Measurements from ENCODE around the gene SMCO2. TPM values are rescaled to one million over a fixed set of nuclear protein-coding genes. Genes with fewer than 3 reads are reported as not detected.

SMCO2 gene
- total and polyA plus RNA-seq, 9 of the 15 experiments (the other 6 are each of a cell fraction or from before 2014, with no cell fraction given) = not detected

GRCh38 chr12:27499377-27499776 is 52.8 kb downstream of the SMCO2 start:
- Histone ChIP-seq H4K20me1 (replicated peaks; ENCODE audit: control insufficient read depth, insufficient read depth, low read length) (no peaks in the 10 kb centered on the region), H3K4me2 (ENCODE audit: insufficient read depth, low read length) (no peak overlapping the region), H3K79me2 (ENCODE audit: control insufficient read depth, insufficient read depth, low read length) (no peaks in the 10 kb centered on the region), H3K4me3 (no peak overlapping the region), H3K27me3 (ENCODE audit: control insufficient read depth in 2 of 2, insufficient read depth in 2 of 2, low read length in 2 of 2) (peaks cover 0 to 2% of the 10 kb centered on the region in 2 experiments; a peak in 1 of 5 replicates), H3K27ac (ENCODE audit: extremely low read depth, low read depth, low read length) (no peak overlapping the region), H3K36me3 (ENCODE audit: control insufficient read depth, insufficient read depth, low read length) (no peaks in the 10 kb centered on the region), H3K9ac (ENCODE audit: insufficient read depth in 1 of 2, low read depth in 2 of 2, low read length in 2 of 2) (no peak overlapping the region), H3K9me1 (ENCODE audit: control insufficient read depth, insufficient read depth, low read length) (no peaks in the 10 kb centered on the region), H3K9me3 (replicated peaks; ENCODE audit: control insufficient read depth, insufficient read depth, low read depth, low read length) (no peaks in the 10 kb centered on the region), H3K4me1 (replicated peaks in 1 of 2; ENCODE audit: control insufficient read depth in 2 of 2, insufficient read depth in 2 of 2, low read length in 2 of 2) (no peaks in the 10 kb centered on the region), H2AFZ (ENCODE audit: low read depth, low read length) (no peak overlapping the region)
- ATAC-seq = no peak
- in situ Hi-C loops (cut with MboI) (no loop called here), intact Hi-C loops (cut with micrococcal nuclease) (no loop called here)
- ChIA-PET CTCF (ENCODE audit: low intra/inter-chr PET ratio) (no interaction called here), POLR2A (no interaction called here)
- no TSS peak for BruUV-seq (replicated peaks)
- FAIRE-seq = no peak
- 2% methylated on average over 3 of the region's 3 CpGs for WGBS (ENCODE audit: insufficient coverage, low coverage, missing lambda C conversion rate)
- no peak for DNase-seq (ENCODE audit: extremely low read depth in 1 of 4, low spot score in 3 of 4)
- TF ChIP-seq HCFC1 (IDR thresholded peaks at IDR 0.05; ENCODE audit: low read depth, low read length) = no peak
- no peak for TF ChIP-seq ZNF134 (CRISPR knock-in tag; conservative IDR thresholded peaks at IDR 0.05)
- TF ChIP-seq ZNF79 (CRISPR knock-in tag; IDR thresholded peaks at IDR 0.05; ENCODE audit: low read depth) = no peak

- H3K9me3 ChIP-seq (replicated peaks; ENCODE audit: control insufficient read depth, insufficient read depth, low read depth, low read length) = no peaks in the 10 kb centered on the region
- H3K9ac ChIP-seq (ENCODE audit: insufficient read depth in 1 of 2, low read depth in 2 of 2, low read length in 2 of 2) = no peak overlapping the region
- no peak overlapping the region for H2AFZ ChIP-seq (ENCODE audit: low read depth, low read length)
- H3K9me1 ChIP-seq (ENCODE audit: control insufficient read depth, insufficient read depth, low read length) = no peaks in the 10 kb centered on the region
- H3K36me3 ChIP-seq (ENCODE audit: control insufficient read depth, insufficient read depth, low read length) = no peaks in the 10 kb centered on the region
- ATAC-seq = no peak
- H3K4me1 ChIP-seq (replicated peaks in 1 of 2; ENCODE audit: control insufficient read depth in 2 of 2, insufficient read depth in 2 of 2, low read length in 2 of 2) = no peaks in the 10 kb centered on the region
- peaks cover 0 to 2% of the 10 kb centered on the region in 2 experiments; a peak in 1 of 5 replicates for H3K27me3 ChIP-seq (ENCODE audit: control insufficient read depth in 2 of 2, insufficient read depth in 2 of 2, low read length in 2 of 2)
- in situ Hi-C loops (cut with MboI) (no loop called here), intact Hi-C loops (cut with micrococcal nuclease) (no loop called here)
- no peaks in the 10 kb centered on the region for H4K20me1 ChIP-seq (replicated peaks; ENCODE audit: control insufficient read depth, insufficient read depth, low read length)
- H3K4me2 ChIP-seq (ENCODE audit: insufficient read depth, low read length) = no peak overlapping the region
- no peak for DNase-seq (ENCODE audit: extremely low read depth in 1 of 4, low spot score in 3 of 4)
- POLR2A ChIA-PET = no interaction called here
- no peaks in the 10 kb centered on the region for H3K79me2 ChIP-seq (ENCODE audit: control insufficient read depth, insufficient read depth, low read length)
- 0% methylated on average over 3 of the region's 3 CpGs for WGBS (ENCODE audit: insufficient coverage, low coverage, missing lambda C conversion rate)
- no TSS peak for BruUV-seq (replicated peaks)
- CTCF ChIA-PET (ENCODE audit: low intra/inter-chr PET ratio) = no interaction called here
- no peak overlapping the region for H3K27ac ChIP-seq (ENCODE audit: extremely low read depth, low read depth, low read length)
- FAIRE-seq = no peak
- H3K4me3 ChIP-seq = no peak overlapping the region
- TF ChIP-seq SIN3A (IDR thresholded peaks at IDR 0.05; ENCODE audit: borderline replicate concordance in 2 of 2, control insufficient read depth in 1 of 2, low read depth in 2 of 2, low read length in 2 of 2) = no peak
- TF ChIP-seq ELF1 (tag; IDR thresholded peaks at IDR 0.05) = no peak
- TF ChIP-seq BDP1 (IDR thresholded peaks at IDR 0.05; ENCODE audit: insufficient read depth, insufficient read length) = no peak
- no peak for TF ChIP-seq CTCF (IDR thresholded peaks at IDR 0.05 in 2 of 3, conservative IDR thresholded peaks at IDR 0.05 in 1 of 3; ENCODE audit: insufficient read depth in 2 of 3, low read depth in 1 of 3, low read length in 3 of 3)
- TF ChIP-seq FOXO4 (CRISPR knock-in tag; IDR thresholded peaks at IDR 0.05) = no peak
- TF ChIP-seq RHOXF2B (CRISPR knock-in tag; conservative IDR thresholded peaks at IDR 0.05) = no peak
- no peak for TF ChIP-seq NCOA1 (IDR thresholded peaks at IDR 0.05; ENCODE audit: low read depth)
- no peak for TF ChIP-seq MLX (CRISPR knock-in tag; conservative IDR thresholded peaks at IDR 0.05)
- no peak for TF ChIP-seq NFRKB (IDR thresholded peaks at IDR 0.05; ENCODE audit: low read depth)
- TF ChIP-seq ERF (CRISPR knock-in tag; IDR thresholded peaks at IDR 0.05) = no peak
- TF ChIP-seq CC2D1A (IDR thresholded peaks at IDR 0.05) = no peak
- no peak for TF ChIP-seq ZNF354B (CRISPR knock-in tag; IDR thresholded peaks at IDR 0.05)
Observed at GRCh38 chr12:27500546-27500945, 54.0 kb downstream of the SMCO2 start.

Measured in K562 (cell line).